LNCaP clone FGC (cell line): ENCODE data around the gene RELB.
A peak's percentile ranks its signal among the peaks of the same experiment; 100 is the strongest.

ENCODE experiments used
- DNase-seq: peaks from one replicate; pipeline ENCODE4 v3.0.0-alpha.2; 2011; ENCODE audit warnings: low read depth
- H3K4me3 ChIP-seq: 2 replicates; pipeline ENCODE4 v1.5.1; 2011; ENCODE audit warnings: mild to moderate bottlenecking, low read depth, low read length, control low read depth
- TF ChIP-seq, protein P1 (sequence below): IDR thresholded peaks from 2 replicates; pipeline ENCODE4 v1.5.1; 2012; ENCODE audit warnings: mild to moderate bottlenecking; ENCODE audit not compliant: control insufficient read depth, insufficient read depth; ENCODE audit errors: extremely low read depth

RELB gene

DNA sequence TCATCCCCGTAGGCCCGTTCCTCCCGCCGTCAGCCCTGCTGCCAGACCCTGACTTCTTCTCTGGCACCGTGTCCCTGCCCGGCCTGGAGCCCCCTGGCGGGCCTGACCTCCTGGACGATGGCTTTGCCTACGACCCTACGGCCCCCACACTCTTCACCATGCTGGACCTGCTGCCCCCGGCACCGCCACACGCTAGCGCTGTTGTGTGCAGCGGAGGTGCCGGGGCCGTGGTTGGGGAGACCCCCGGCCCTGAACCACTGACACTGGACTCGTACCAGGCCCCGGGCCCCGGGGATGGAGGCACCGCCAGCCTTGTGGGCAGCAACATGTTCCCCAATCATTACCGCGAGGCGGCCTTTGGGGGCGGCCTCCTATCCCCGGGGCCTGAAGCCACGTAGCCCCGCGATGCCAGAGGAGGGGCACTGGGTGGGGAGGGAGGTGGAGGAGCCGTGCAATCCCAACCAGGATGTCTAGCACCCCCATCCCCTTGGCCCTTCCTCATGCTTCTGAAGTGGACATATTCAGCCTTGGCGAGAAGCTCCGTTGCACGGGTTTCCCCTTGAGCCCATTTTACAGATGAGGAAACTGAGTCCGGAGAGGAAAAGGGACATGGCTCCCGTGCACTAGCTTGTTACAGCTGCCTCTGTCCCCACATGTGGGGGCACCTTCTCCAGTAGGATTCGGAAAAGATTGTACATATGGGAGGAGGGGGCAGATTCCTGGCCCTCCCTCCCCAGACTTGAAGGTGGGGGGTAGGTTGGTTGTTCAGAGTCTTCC, 36.3 kb downstream of the RELB start:
- TF ChIP-seq, protein P1, sequence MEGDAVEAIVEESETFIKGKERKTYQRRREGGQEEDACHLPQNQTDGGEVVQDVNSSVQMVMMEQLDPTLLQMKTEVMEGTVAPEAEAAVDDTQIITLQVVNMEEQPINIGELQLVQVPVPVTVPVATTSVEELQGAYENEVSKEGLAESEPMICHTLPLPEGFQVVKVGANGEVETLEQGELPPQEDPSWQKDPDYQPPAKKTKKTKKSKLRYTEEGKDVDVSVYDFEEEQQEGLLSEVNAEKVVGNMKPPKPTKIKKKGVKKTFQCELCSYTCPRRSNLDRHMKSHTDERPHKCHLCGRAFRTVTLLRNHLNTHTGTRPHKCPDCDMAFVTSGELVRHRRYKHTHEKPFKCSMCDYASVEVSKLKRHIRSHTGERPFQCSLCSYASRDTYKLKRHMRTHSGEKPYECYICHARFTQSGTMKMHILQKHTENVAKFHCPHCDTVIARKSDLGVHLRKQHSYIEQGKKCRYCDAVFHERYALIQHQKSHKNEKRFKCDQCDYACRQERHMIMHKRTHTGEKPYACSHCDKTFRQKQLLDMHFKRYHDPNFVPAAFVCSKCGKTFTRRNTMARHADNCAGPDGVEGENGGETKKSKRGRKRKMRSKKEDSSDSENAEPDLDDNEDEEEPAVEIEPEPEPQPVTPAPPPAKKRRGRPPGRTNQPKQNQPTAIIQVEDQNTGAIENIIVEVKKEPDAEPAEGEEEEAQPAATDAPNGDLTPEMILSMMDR, result no peak
- no peak for DNase-seq
- no peak overlapping the region for H3K4me3 ChIP-seq

DNA sequence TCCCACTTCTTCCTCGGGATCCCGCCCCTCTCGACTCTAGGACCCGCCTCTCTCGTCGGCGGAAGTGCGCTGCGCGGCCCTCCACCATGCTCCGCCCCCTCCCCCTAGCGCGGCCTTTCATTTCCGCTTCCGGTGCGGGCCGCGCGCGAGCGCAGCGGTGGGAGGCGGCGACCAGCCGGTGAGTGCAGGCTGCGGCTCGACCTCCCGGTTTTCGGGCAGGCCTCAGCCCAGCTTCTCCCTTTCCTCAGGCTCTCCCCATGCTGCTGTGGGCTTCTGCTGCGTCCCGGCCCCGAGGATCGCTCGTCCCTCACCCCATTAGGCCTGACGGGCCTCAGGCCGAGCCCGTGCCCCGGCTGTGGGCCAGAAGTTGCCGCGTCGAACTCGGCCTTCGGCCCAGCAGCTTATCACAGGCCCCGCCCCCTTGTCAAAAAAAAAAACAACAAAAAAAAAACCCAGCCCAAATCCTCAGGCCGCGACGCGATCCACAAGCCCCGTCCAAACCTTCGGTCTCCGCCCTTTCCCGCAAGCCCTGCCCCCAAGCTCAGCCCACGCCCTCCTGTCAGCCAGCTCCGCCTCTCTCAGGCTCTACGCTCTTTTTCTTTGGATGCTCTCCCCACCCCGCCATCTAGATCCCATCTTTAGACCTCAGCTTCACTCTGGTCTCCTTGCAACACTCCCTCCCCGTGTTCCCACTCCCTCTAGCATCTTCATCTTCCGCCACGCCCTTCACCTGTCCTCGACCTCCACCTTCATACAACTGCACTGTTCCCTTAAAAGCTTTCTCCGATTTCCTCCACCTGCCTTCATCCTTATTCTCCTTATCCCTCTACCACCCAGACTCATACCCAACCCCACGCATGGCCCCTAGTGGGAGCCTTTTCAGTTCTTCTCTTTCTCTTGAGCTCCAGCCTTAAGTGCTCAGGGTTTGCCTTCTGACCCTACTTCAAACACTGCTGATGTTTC, 37.9 kb downstream of the RELB start, which contains the start of gene CLASRP:
Gene CLASRP, plus strand, starts transcription at position 115 of the 963 bp plus-strand sequence. CDS start 1,168 bp downstream, outside the sequence.
- H3K4me3 ChIP-seq, result peak within 1 kb of the TSS; percentile 68
- TF ChIP-seq, protein P1, result no peak
- DNase-seq, result peak; percentile 30

DNA sequence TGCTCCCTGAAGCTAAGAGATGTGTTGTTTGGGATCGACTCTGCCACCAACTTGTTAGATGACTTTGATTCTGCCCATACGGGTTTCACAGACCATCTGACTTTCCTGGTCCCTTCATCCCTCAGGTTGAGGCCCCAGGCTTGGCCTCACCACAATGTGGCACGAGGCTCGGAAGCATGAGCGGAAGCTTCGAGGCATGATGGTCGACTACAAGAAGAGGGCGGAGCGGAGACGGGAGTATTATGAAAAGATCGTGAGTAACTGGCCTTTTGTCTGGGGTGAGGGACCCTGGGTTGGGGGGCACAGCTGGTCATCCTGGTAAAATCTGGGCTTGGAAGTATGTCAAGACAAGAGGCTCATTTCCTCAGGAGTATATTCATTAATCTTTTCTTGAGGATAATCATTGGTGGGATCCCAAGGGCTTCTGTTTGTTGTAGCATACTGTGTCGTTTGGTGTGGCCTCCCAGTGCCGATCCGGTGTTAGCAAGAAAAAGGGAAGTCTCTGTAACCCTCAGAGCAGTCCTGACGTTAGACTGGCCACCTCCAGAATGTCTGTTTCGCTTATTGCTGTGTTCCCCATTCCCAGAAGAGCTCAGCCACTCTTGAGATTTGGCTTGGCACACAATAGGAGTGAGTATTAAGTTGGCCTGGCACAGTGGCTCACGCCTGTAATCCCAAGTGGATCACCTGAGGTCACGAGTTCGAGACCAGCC, 39.0 kb downstream of the RELB start:
- H3K4me3 ChIP-seq, result peak overlapping the region; percentile 68
- no peak for DNase-seq
- TF ChIP-seq, protein P1, result no peak

- no peak for DNase-seq
- TF ChIP-seq, protein P1, result no peak
- H3K4me3 ChIP-seq, result no peak overlapping the region
Measured at GRCh38 chr19:45041125-45041524, 39.9 kb downstream of the RELB start.

GRCh38 chr19:45045671-45046353, 44.5 kb downstream of the RELB start:
- TF ChIP-seq, protein P1, result no peak
- no peak for DNase-seq
- peak overlapping the region; percentile 28; the same call in 1 of the 2 replicates for H3K4me3 ChIP-seq

- DNase-seq, result no peak
- TF ChIP-seq, protein P1, result no peak
- no peak overlapping the region for H3K4me3 ChIP-seq
Measured at GRCh38 chr19:45046355-45046754, 45.1 kb downstream of the RELB start.
